SK-N-SH (cell line): ENCODE results near the gene LACTB.

Experiments used
- ELF1 ChIP-seq: IDR thresholded peaks from 2 replicates; pipeline ENCODE4 v1.4.0; 2012
- GATA2 ChIP-seq: sonication (generic); formaldehyde crosslinking; IDR thresholded peaks from 2 replicates; pipeline ENCODE4 v1.5.0; 2020; ENCODE audit warnings: mild to moderate bottlenecking, missing genetic modification reagents
- MAX ChIP-seq: IDR thresholded peaks from 2 replicates; pipeline ENCODE4 v1.4.0; 2012; ENCODE audit warnings: low read depth
- MEF2A ChIP-seq: IDR thresholded peaks from 2 replicates; pipeline ENCODE4 v1.4.0; 2012; ENCODE audit warnings: low read depth, borderline replicate concordance
- SMC3 ChIP-seq: IDR thresholded peaks from 2 replicates; pipeline ENCODE4 v1.6.1; 2012; ENCODE audit warnings: low read depth, low read length, improper control_type of control experiment
- USF2 ChIP-seq: fragments of 150-350 bp; IDR thresholded peaks from 2 replicates; pipeline ENCODE4 v1.6.1; 2017; ENCODE audit warnings: antibody characterized with exemption, low read length, low read depth, borderline replicate concordance
- YY1 ChIP-seq: IDR thresholded peaks from 2 replicates; pipeline ENCODE4 v1.4.0; 2012; ENCODE audit warnings: low read depth, mild to moderate bottlenecking
- TF ChIP-seq, protein P1 (sequence below): fragments of 200-600 bp; sonication (generic); IDR thresholded peaks from 2 replicates; pipeline ENCODE4 v1.6.1; 2017; ENCODE audit warnings: antibody characterized with exemption, mild to moderate bottlenecking, moderate library complexity

- TF ChIP-seq ELF1 (no peak), GATA2 (no peak), SMC3 (no peak), YY1 (no peak), MEF2A (no peak), MAX (no peak), USF2 (no peak)
- TF ChIP-seq, protein P1, sequence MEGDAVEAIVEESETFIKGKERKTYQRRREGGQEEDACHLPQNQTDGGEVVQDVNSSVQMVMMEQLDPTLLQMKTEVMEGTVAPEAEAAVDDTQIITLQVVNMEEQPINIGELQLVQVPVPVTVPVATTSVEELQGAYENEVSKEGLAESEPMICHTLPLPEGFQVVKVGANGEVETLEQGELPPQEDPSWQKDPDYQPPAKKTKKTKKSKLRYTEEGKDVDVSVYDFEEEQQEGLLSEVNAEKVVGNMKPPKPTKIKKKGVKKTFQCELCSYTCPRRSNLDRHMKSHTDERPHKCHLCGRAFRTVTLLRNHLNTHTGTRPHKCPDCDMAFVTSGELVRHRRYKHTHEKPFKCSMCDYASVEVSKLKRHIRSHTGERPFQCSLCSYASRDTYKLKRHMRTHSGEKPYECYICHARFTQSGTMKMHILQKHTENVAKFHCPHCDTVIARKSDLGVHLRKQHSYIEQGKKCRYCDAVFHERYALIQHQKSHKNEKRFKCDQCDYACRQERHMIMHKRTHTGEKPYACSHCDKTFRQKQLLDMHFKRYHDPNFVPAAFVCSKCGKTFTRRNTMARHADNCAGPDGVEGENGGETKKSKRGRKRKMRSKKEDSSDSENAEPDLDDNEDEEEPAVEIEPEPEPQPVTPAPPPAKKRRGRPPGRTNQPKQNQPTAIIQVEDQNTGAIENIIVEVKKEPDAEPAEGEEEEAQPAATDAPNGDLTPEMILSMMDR = no peak
Measured at GRCh38 chr15:63126726-63127125, 5.1 kb downstream of the LACTB start.
